Endothelial cell of umbilical vein (primary cell): ENCODE data around the gene RACGAP1. TPM values are rescaled to one million over a fixed set of nuclear protein-coding genes. Genes with fewer than 3 reads are reported as not detected.

Experiments
- BruUV-seq: library from RNA; stranded (reverse); fragments of 400-500 nt; replicated peaks from 2 replicates; lab custom pipeline; 2021; lab: Mats Ljungman, UMichigan
- CTCF ChIA-PET: fragments of 300-600, 350-600 bp; sonication (Branson Sonifier 250); formaldehyde crosslinking; loops from one replicate; lab custom pipeline; 2021; ENCODE audit warnings: antibody characterized with exemption, inconsistent platforms; lab: Charles Lee
- POLR2A ChIA-PET: fragments of 300-600, 350-600 bp; sonication (Branson Sonifier 250); formaldehyde crosslinking; loops from one replicate; lab custom pipeline; 2021; ENCODE audit warnings: antibody characterized with exemption, inconsistent platforms; lab: Charles Lee
- DNase-seq: peaks from one replicate; pipeline ENCODE4 v3.0.0-alpha.2; 2011; ENCODE audit warnings: low read depth, low spot score
- FAIRE-seq: peaks from 2 replicates; lab custom pipeline; 2011; peaks lifted over from hg19 to GRCh38; lab: Jason Lieb, UNC
- H2AFZ ChIP-seq: 2 replicates; pipeline ENCODE4 v1.6.0; 2012; ENCODE audit warnings: low read depth, low read length, control low read depth, inconsistent platforms
- H3K27ac ChIP-seq: 2 replicates; pipeline ENCODE4 v1.5.1; 2011; ENCODE audit warnings: low read depth, mild to moderate bottlenecking, control low read depth, low read length, moderate library complexity; ENCODE audit not compliant: insufficient read depth
- H3K27me3 ChIP-seq, 2 experiments: 2 replicates each; pipeline versions ENCODE4 v1.6.0 to v1.6.1; 2011; ENCODE audit warnings: low read length in 2 of 2, mixed read lengths in 1 of 2; ENCODE audit not compliant: control insufficient read depth in 2 of 2, insufficient read depth in 2 of 2
- H3K36me3 ChIP-seq, 2 experiments: 2 replicates in 1 of 2; 3 replicates in 1 of 2; pipeline ENCODE4 v1.5.1; 2011; ENCODE audit warnings: low read length in 2 of 2, mild to moderate bottlenecking in 1 of 2, moderate library complexity in 1 of 2; ENCODE audit not compliant: control insufficient read depth in 2 of 2, insufficient read depth in 2 of 2; ENCODE audit errors: extremely low read depth in 1 of 2
- H3K4me1 ChIP-seq: 3 replicates; pipeline ENCODE4 v1.5.1; 2011; ENCODE audit warnings: mild to moderate bottlenecking, low read length; ENCODE audit not compliant: control insufficient read depth, insufficient read depth; ENCODE audit errors: extremely low read depth
- H3K4me2 ChIP-seq: 2 replicates; pipeline ENCODE4 v1.6.1; 2011; ENCODE audit warnings: low read length, control low read depth, mixed read lengths; ENCODE audit not compliant: insufficient read depth
- H3K4me3 ChIP-seq, 3 experiments: fragments of 200-600 bp in 1 of 3; sonication (generic), shearing (Covaris generic) in 1 of 3; replicated peaks in 1 of 3; 2 replicates each; pipeline ENCODE4 v1.5.1; 2011 to 2016; ENCODE audit warnings: control low read depth in 3 of 3, low read length in 3 of 3, mild to moderate bottlenecking in 2 of 3, inconsistent platforms in 1 of 3, low read depth in 1 of 3, moderate library complexity in 1 of 3; ENCODE audit not compliant: insufficient read depth in 1 of 3
- H3K79me2 ChIP-seq: 2 replicates; pipeline ENCODE4 v1.6.0; 2012; ENCODE audit warnings: low read length, inconsistent platforms; ENCODE audit not compliant: control insufficient read depth, insufficient read depth
- H3K9ac ChIP-seq: replicated peaks from 2 replicates; pipeline ENCODE3; 2011; ENCODE audit warnings: low read length, control low read depth; ENCODE audit not compliant: insufficient read depth; ENCODE audit errors: extremely low read depth
- H3K9me1 ChIP-seq: replicated peaks from 3 replicates; pipeline ENCODE4 v1.6.0; 2011; ENCODE audit warnings: mild to moderate bottlenecking, low read length; ENCODE audit not compliant: control insufficient read depth, insufficient read depth; ENCODE audit errors: extremely low read depth
- H3K9me3 ChIP-seq: replicated peaks from 2 replicates; pipeline ENCODE4 v1.5.1; 2012; ENCODE audit warnings: low read length, inconsistent platforms; ENCODE audit not compliant: control insufficient read depth, insufficient read depth
- H4K20me1 ChIP-seq: replicated peaks from 2 replicates; pipeline ENCODE3; 2011; ENCODE audit warnings: mild to moderate bottlenecking, low read length; ENCODE audit not compliant: control insufficient read depth, insufficient read depth; ENCODE audit errors: extremely low read depth
- EZH2 ChIP-seq: IDR thresholded peaks from 2 replicates; pipeline ENCODE4 v1.6.1; 2012; ENCODE audit warnings: borderline replicate concordance, low read depth, mild to moderate bottlenecking, moderate library complexity, low read length, inconsistent platforms; ENCODE audit not compliant: severe bottlenecking
- FOS ChIP-seq: IDR thresholded peaks from 2 replicates; pipeline ENCODE4 v1.6.1; 2011; ENCODE audit warnings: mild to moderate bottlenecking, low read length, moderate library complexity, borderline replicate concordance; ENCODE audit not compliant: insufficient read depth
- GATA2 ChIP-seq: IDR thresholded peaks from 2 replicates; pipeline ENCODE4 v1.7.0; 2011; ENCODE audit warnings: low read depth, mild to moderate bottlenecking, moderate library complexity, mixed read lengths, low read length; ENCODE audit not compliant: insufficient read length, insufficient read depth
- JUN ChIP-seq: IDR thresholded peaks from 2 replicates; pipeline ENCODE4 v1.6.1; 2011; ENCODE audit warnings: borderline replicate concordance, low read depth; ENCODE audit not compliant: insufficient read length, insufficient read depth
- MYC ChIP-seq: IDR thresholded peaks from one replicate; pipeline ENCODE4 v1.6.1; 2011; ENCODE audit warnings: mild to moderate bottlenecking, low read depth, low read length
- POLR2A ChIP-seq: IDR thresholded peaks from 2 replicates; pipeline ENCODE4 v1.6.1; 2012; ENCODE audit warnings: low read depth, mild to moderate bottlenecking, control low read depth, low read length
- POLR2AphosphoS5 ChIP-seq: IDR thresholded peaks from 2 replicates; pipeline ENCODE4 v1.6.1; 2012; ENCODE audit warnings: low read depth, mild to moderate bottlenecking, control low read depth, low read length, moderate library complexity; ENCODE audit not compliant: insufficient read depth
- dilution Hi-C: fragments of 300-500 bp; cut with MboI; formaldehyde crosslinking; loops from one replicate; pipeline ENCODE4 v1.15.0; 2019; ENCODE audit warnings: low sequenced_read_pairs; ENCODE audit not compliant: extremely low pct_ligation_motif_present
- intact Hi-C: fragments of 100-400 bp; cut with micrococcal nuclease; formaldehyde crosslinking; loops from one replicate; pipeline ENCODE4 v1.10.0; 2022
- polyA plus RNA-seq, 4 experiments: library from polyadenylated mRNA; depleted of rRNA in 3 of 4; stranded (reverse) in 3 of 4; unstranded in 1 of 4; fragments of >200 nt; gene quantifications; 2 replicates each; pipeline versions ENCODE4 v1.2.1 to v1.2.3, GENCODE V29; 2011 to 2012; ENCODE audit warnings: missing spikeins in 1 of 4
- total RNA-seq: library from RNA; stranded (reverse); gene quantifications from 2 replicates; pipeline ENCODE4 v1.2.3, GENCODE V29; 2021
- TF ChIP-seq, protein P1 (sequence below): IDR thresholded peaks from 2 replicates; pipeline ENCODE4 v1.6.1; 2011; ENCODE audit not compliant: insufficient read depth, insufficient read length
- TF ChIP-seq, protein P2 (sequence below), 2 donors: IDR thresholded peaks; 1 replicate in 1 of 2; 2 replicates in 1 of 2; pipeline ENCODE4 v1.5.1; 2011; ENCODE audit warnings: low read length in 2 of 2, mild to moderate bottlenecking in 2 of 2, moderate library complexity in 2 of 2, control low read depth in 1 of 2, inconsistent platforms in 1 of 2, low read depth in 1 of 2; ENCODE audit not compliant: insufficient read depth in 1 of 2; ENCODE audit errors: extremely low read depth in 1 of 2

Gene RACGAP1
- total and polyA plus RNA-seq, 2 donors (not counting 3 experiments of a cell fraction or from before 2014, with no cell fraction given) = 16.5 to 56.3 TPM

DNA sequence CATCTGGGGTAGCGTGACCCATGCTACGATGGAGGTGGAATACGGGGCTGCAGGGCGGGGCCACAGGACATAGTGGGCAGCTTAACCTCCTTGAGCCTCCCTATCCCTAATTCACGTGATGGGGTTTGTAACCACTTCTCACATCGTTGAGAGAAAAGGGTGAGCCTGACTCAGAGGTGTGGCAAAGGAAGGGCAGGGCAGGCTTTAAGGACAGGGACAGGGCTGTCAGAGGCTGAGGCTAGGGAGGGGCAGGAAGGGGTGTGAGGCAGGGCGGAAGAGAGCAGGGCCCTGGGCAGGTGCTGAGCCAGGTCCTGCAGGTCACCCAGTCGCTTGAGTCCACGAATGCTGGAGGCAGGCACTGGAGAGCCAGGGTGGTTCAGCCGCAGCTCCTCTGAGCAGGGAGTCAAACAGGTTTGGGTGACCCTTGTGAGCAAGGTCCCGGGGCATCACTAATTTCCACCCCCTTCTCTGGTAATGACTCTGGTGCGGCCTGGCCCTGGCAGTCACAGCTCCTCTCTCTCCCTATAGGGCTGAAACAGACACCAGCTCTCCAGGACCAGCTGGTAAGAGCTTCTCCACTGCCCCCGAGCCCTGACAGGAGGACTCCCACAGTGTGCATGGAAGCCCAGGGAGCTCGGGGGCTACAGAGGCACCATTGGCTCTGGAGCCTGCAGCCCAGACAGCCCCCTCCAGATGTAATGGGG, 82.2 kb downstream of the RACGAP1 start:
- Histone ChIP-seq H2AFZ (no peak overlapping the region), H3K9ac (no peak overlapping the region), H3K4me1 (peaks cover 11% of the 10 kb centered on the region), H3K79me2 (no peaks in the 10 kb centered on the region), H3K4me2 (no peak overlapping the region), H3K9me3 (no peaks in the 10 kb centered on the region), H3K27ac (no peak overlapping the region), H3K9me1 (no peaks in the 10 kb centered on the region), H3K36me3 (no peaks in the 10 kb centered on the region), H3K4me3 (no peak overlapping the region), H3K27me3 (no peaks in the 10 kb centered on the region), H4K20me1 (no peaks in the 10 kb centered on the region)
- ChIA-PET CTCF (interaction anchor here (0.9 to 3.5 kb wide), 9 partner anchors 10 to 127 kb away, joined by 3 to 14 read pairs (median 4); no protein-coding TSS in a partner anchor), POLR2A (no interaction called here)
- TF ChIP-seq EZH2 = no peak
- no peak for TF ChIP-seq POLR2A
- no peak for TF ChIP-seq JUN
- TF ChIP-seq, protein P1, sequence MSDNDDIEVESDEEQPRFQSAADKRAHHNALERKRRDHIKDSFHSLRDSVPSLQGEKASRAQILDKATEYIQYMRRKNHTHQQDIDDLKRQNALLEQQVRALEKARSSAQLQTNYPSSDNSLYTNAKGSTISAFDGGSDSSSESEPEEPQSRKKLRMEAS = no peak
- TF ChIP-seq POLR2AphosphoS5 = no peak
- TF ChIP-seq, protein P2, sequence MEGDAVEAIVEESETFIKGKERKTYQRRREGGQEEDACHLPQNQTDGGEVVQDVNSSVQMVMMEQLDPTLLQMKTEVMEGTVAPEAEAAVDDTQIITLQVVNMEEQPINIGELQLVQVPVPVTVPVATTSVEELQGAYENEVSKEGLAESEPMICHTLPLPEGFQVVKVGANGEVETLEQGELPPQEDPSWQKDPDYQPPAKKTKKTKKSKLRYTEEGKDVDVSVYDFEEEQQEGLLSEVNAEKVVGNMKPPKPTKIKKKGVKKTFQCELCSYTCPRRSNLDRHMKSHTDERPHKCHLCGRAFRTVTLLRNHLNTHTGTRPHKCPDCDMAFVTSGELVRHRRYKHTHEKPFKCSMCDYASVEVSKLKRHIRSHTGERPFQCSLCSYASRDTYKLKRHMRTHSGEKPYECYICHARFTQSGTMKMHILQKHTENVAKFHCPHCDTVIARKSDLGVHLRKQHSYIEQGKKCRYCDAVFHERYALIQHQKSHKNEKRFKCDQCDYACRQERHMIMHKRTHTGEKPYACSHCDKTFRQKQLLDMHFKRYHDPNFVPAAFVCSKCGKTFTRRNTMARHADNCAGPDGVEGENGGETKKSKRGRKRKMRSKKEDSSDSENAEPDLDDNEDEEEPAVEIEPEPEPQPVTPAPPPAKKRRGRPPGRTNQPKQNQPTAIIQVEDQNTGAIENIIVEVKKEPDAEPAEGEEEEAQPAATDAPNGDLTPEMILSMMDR (IDR thresholded peaks at IDR 0.05; ENCODE audit: extremely low read depth in 1 of 2, insufficient read depth in 1 of 2, low read depth in 1 of 2, low read length in 2 of 2) = no peak
- no peak for TF ChIP-seq FOS
- no peak for TF ChIP-seq GATA2
- TF ChIP-seq MYC = no peak
- intact Hi-C loops (no loop called here), dilution Hi-C loops (no loop called here)
- FAIRE-seq = no peak
- no TSS peak for BruUV-seq
- no peak for DNase-seq
